Mucosa of descending colon (tissue), 3 donors: ENCODE results near the gene CDR2. TPM values are rescaled to one million over a fixed set of nuclear protein-coding genes. Genes with fewer than 3 reads are reported as not detected.

ENCODE experiments used
- ATAC-seq: fragments of 200-7000 bp; cut with Tn5 transposase; one replicate; pipeline ENCODE4 v1.9.1; 2020; ENCODE audit warnings: mild to moderate bottlenecking, moderate library complexity
- DNase-seq, 3 donors: peaks; one replicate each; pipeline ENCODE4 v3.0.0-alpha.2; 2020
- H3K36me3 ChIP-seq: fragments of 200-600 bp; one replicate; pipeline ENCODE4 v1.8.0; 2021; ENCODE audit warnings: low read depth, mild to moderate bottlenecking
- H3K4me1 ChIP-seq: fragments of 200-600 bp; one replicate; pipeline ENCODE4 v1.8.0; 2021; ENCODE audit warnings: low read depth, mild to moderate bottlenecking
- H3K4me3 ChIP-seq: fragments of 200-600 bp; one replicate; pipeline ENCODE4 v1.8.0; 2021; ENCODE audit warnings: mild to moderate bottlenecking
- H3K9me3 ChIP-seq: fragments of 200-600 bp; one replicate; pipeline ENCODE4 v1.8.0; 2021; ENCODE audit warnings: mild to moderate bottlenecking
- intact Hi-C, 2 donors: fragments of 100-400 bp; cut with DNase I in 1 of 2; cut with micrococcal nuclease in 1 of 2; formaldehyde crosslinking; loops; one replicate each; pipeline versions ENCODE4 v1.11.0 to v1.11.1; 2022; cut with DNase I, micrococcal nuclease
- total RNA-seq, 3 donors: library from RNA; stranded (reverse); fragmentation: NEBNext Ultra II Directional in 2 of 3; extraction: Animal tissue kit (Norgen Biotek cat#: 25700) in 2 of 3; gene quantifications; one replicate each; pipeline versions ENCODE4 v1.2.1 to v1.2.4, GENCODE V29; 2021 to 2023
- TF ChIP-seq, protein P1 (sequence below): fragments of 200-600 bp; IDR thresholded peaks from one replicate; pipeline ENCODE4 v1.8.0; 2022; ENCODE audit warnings: antibody characterized with exemption, mild to moderate bottlenecking
- donor health status: DM: no; HTN: no; CAD: no; lungs with moderate emphysema.
- donor health status: DM: no; HTN: no; CAD: no.
- donor health status: DM: no; HTN: yes; CAD: no.

The CDR2 gene
- total RNA-seq, 3 donors from 2014 or later = 23.8 to 30.4 (median 26.3) TPM

DNA sequence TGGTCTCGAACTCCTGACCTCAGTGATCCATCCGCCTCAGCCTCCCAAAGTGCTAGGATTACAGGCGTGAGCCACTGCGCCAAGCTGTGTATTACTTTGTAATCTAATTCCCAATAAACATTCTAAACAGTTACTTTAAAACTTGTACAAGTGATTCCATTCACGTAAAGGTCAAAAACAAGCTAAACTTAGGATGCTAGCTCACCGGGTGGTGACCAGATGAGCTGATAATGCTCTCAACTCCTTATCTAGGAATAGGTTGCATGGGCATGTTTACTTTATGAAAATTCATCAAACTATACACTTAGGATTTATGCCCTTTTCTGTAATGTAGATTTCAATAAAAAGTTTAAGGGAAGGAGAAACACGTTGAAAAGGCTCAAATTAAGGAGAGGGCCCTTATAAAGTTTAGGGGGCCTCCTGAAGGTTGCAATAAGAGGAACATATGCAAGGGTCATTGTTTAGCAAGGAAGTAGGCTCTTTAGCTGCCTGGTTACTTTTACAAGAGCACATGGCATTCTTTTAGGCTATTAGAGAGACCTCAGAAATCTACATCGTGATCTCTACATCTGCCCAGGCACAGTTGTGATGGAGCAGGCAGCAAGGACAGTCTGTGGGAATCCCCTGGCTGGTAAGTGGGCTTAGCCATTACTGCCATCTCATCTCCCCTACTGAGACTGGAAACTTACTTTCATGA, 13.3 kb downstream of the CDR2 start:
- intact Hi-C loops = no loop called here
- no peaks in the 10 kb centered on the region for H3K9me3 ChIP-seq

DNA sequence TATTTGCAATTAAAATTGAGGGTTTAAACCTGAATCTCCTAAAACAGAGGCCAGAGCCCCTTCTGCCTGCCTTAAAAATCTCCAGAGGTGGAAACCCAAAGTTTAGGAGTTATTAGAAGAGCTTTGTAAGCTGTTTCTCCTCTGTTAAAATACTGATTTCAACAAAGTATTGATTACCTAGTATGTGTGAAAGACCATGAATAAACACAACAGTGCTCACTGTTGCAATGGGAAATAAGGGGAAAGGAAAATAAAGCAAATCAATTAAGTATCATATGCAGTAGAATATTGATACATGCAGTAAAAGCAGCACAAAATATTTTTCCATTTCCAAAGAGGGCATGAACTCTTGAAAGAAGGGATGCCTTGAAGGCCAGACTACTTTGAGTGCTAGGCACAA, 14.7 kb downstream of the CDR2 start:
- Histone ChIP-seq H3K9me3 (no peaks in the 10 kb centered on the region), H3K4me3 (no peak overlapping the region), H3K36me3 (no peaks in the 10 kb centered on the region), H3K4me1 (no peaks in the 10 kb centered on the region)
- ATAC-seq (no peak), DNase-seq (no peak)
- intact Hi-C loops = no loop called here
- TF ChIP-seq, protein P1, sequence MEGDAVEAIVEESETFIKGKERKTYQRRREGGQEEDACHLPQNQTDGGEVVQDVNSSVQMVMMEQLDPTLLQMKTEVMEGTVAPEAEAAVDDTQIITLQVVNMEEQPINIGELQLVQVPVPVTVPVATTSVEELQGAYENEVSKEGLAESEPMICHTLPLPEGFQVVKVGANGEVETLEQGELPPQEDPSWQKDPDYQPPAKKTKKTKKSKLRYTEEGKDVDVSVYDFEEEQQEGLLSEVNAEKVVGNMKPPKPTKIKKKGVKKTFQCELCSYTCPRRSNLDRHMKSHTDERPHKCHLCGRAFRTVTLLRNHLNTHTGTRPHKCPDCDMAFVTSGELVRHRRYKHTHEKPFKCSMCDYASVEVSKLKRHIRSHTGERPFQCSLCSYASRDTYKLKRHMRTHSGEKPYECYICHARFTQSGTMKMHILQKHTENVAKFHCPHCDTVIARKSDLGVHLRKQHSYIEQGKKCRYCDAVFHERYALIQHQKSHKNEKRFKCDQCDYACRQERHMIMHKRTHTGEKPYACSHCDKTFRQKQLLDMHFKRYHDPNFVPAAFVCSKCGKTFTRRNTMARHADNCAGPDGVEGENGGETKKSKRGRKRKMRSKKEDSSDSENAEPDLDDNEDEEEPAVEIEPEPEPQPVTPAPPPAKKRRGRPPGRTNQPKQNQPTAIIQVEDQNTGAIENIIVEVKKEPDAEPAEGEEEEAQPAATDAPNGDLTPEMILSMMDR = no peak

More for the DNA sequence above, 13.3 kb downstream of the CDR2 start:
- DNase-seq (no peak), ATAC-seq (no peak)
- Histone ChIP-seq H3K4me3 (no peak overlapping the region), H3K36me3 (no peaks in the 10 kb centered on the region), H3K4me1 (no peaks in the 10 kb centered on the region)
- TF ChIP-seq, protein P1 = no peak

DNA sequence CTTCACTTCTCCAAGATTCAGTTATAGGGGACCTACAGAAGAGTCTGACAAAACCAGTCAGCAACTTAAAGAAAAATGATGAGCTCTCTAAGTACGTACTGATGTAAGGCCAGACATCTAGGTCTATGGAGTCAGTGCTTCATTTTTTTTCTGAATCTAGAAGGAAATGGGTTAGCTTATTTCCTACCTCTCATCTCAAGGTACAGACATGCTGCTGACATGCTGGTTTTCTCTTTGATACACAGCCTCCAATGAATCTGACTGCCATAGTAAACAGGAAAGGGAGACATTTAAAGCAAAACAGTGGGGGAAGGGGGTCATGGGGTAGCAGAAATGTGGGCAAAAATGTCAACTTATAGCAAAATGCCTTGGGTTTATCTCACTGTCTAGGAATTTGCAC, 16.4 kb downstream of the CDR2 start:
- TF ChIP-seq, protein P1 = no peak

DNA sequence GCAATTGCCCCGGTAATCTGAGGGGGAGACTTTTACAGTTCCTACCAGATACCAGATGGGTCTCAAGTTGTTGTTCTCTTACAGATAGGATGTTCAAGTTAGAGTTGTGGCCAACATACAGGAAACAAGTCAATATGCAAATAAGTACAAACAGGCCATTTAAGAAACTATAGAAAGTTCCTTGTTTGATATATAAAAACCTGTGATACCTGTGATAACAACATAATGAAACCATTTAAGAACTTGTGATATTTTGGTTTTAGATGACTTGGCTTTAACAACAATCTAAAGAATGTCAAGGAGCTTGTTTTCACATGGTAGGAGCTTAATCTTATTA, 16.8 kb downstream of the CDR2 start:
- Histone ChIP-seq H3K36me3 (no peaks in the 10 kb centered on the region), H3K4me3 (no peak overlapping the region), H3K4me1 (peaks cover 16% of the 10 kb centered on the region), H3K9me3 (no peaks in the 10 kb centered on the region)
- ATAC-seq (peak; percentile 57), DNase-seq (no peak)
- TF ChIP-seq, protein P1 = no peak
- intact Hi-C loops = no loop called here

More for the DNA sequence above, 16.4 kb downstream of the CDR2 start:
- Histone ChIP-seq H3K4me1 (peaks cover 12% of the 10 kb centered on the region), H3K36me3 (no peaks in the 10 kb centered on the region), H3K9me3 (no peaks in the 10 kb centered on the region), H3K4me3 (no peak overlapping the region)
- intact Hi-C loops = no loop called here
- ATAC-seq (peak; percentile 45), DNase-seq (no peak)

DNA sequence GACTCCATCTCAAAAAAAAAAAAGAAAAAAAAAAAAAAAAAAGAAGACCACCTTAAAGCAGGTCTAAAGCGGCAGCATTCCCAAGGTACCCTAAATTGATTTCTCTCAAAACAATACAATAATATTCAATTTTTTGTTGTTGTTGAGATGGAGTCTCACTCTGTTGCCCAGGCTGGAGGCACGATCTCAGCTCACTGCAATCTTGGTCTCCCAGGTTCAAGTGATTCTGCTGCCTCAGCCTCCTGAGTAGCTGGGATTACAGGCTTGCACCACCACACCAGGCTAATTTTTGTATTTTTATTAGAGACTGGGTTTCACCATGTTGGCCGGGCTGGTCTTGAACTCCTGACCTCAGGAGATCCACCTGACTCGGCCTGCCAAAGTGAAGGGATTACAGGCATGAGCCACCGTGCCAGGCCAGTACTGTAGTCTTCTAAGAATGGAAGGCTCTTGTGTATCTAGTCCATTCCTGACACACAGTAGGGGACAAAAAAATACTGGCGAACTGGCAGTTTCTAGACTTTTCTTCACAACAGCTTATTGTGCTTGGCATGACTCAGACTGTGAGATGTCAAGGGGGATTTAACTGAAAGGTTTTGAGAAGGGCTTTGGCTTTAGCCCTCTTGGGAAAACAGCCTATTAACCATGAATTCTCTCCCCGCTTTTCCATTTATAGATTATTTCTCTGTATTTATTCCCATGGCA, 17.3 kb downstream of the CDR2 start:
- Histone ChIP-seq H3K36me3 (no peaks in the 10 kb centered on the region), H3K4me1 (peaks cover 18% of the 10 kb centered on the region), H3K9me3 (no peaks in the 10 kb centered on the region), H3K4me3 (no peak overlapping the region)
- ATAC-seq (no peak), DNase-seq (no peak)
- TF ChIP-seq, protein P1 = no peak
- intact Hi-C loops = no loop called here
